Measurements from ENCODE around the gene ZNF346.
"Not testable (repeated sequence)": the region's sequence is repeated elsewhere in the genome, so short reads cannot be mapped to it uniquely, and the experiment has no call there.

Gene ZNF346, protein sequence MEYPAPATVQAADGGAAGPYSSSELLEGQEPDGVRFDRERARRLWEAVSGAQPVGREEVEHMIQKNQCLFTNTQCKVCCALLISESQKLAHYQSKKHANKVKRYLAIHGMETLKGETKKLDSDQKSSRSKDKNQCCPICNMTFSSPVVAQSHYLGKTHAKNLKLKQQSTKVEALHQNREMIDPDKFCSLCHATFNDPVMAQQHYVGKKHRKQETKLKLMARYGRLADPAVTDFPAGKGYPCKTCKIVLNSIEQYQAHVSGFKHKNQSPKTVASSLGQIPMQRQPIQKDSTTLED

DNA sequence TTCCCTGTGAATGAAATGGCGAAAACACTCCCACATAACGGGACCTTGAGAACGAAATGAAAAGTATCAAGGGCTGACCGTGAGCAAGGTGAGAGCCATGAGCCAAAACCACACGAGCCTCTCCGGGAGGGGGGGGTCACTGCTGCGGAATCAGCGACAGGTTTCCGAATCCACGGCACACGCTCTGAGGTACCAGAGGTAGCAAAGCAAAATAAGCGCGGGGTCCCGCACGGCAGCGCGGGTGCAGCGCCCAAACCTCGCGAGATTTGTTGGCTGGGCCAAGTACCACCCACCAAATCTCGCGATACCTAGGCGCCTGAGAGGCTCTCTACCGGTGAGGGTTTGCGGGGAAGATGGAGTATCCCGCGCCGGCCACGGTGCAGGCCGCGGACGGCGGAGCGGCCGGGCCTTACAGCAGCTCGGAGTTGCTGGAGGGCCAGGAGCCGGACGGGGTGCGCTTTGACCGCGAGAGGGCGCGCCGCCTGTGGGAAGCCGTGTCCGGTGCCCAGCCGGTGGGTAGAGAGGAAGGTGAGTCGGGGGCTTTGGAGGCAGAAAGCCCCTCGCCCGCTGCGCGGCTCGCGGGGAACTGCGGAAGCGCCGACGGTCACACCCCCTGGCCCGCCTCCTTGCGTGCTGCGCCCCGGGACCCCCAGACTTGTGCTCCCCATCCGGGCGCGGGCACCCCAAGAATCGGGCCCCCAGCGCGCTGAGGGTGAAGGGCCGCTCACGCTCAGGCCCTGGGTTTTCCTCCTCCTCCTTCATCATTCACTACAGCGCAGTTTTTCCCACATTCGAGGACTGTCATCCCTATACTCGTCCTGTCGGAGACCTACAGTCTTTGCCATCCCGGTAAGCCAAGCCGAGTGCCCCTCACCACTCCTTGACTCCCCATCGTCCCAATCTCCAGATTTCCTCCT is at the start of gene ZNF346:
TSS of gene ZNF346 (plus strand) at position 311 of the 917 bp plus-strand sequence. CDS start at position 354, 43 bp downstream.
- peak; percentile 97 for DNase-seq (ENCODE audit: low spot score)

DNA sequence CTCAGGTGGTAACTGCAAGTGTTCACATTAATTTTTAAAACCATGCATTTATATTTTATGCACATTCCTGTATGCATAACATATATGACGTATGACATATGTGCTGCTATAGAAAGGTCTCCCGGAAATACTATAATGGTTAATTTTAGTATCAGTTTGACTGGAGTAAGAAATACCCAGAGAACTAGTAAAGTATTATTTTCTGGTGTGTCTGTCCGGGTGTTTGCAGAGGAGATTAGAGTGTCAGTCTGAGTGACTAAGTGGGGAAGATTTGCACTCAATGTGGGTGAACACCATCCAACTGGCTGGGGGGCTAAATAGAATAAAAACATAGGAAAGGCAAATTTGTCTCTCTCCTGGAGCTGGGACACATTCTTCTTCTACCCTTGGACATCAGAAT is 42.8 kb upstream of the ZNF346 start:
- DNase-seq (ENCODE audit: low spot score): no peak

- DNase-seq (ENCODE audit: low spot score): no peak
Measured at GRCh38 chr5:176980818-176981217, 41.7 kb upstream of the ZNF346 start.

GRCh38 chr5:176983112-176983511 is 39.4 kb upstream of the ZNF346 start:
- DNase-seq (ENCODE audit: low spot score): not testable (repeated sequence)

- not testable (repeated sequence) for DNase-seq (ENCODE audit: low spot score)
Measured at GRCh38 chr5:176983593-176983992, 38.9 kb upstream of the ZNF346 start.

DNA sequence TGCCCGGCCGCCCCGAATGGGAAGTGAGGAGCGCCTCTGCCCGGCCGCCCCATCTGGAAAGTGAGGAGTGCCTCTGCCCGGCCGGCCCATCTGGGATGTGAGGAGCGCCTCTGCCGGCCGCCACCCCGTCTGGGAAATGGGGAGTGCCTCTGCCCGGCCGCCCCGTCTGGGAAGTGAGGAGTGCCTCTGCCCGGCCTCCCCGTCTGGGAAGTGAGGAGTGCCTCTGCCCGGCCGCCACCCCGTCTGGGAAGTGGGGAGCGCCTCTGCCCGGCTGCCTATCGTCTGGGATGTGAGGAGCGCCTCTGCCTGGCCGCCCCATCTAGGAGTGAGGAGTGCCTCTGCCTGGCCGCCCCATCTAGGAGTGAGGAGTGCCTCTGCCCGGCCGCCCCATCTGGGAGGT is 38.3 kb upstream of the ZNF346 start:
- DNase-seq (ENCODE audit: low spot score): not testable (repeated sequence)

DNA sequence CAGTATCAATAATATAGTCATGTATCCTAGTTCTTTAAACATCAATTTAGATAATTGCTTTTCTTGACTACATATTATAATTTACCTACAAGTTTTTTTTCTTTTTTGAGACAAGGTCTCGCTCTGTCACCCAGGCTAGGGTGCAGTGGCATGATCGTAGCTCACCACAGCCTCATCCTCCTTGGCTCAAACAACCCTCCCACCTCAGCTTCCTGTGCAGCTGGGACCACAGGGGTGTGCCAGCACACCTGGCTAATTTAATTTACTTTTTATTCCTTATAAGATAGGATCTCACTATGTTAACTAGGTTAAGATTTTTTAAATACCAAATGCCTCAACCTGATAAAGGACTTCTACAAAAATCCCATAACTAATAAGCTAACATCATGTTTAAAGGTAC is 37.0 kb upstream of the ZNF346 start:
- DNase-seq (ENCODE audit: low spot score): no peak

GRCh38 chr5:176986280-176986679 is 36.2 kb upstream of the ZNF346 start:
- no peak for DNase-seq (ENCODE audit: low spot score)

GRCh38 chr5:176987583-176987982 is 34.9 kb upstream of the ZNF346 start:
- DNase-seq (ENCODE audit: low spot score): no peak

DNA sequence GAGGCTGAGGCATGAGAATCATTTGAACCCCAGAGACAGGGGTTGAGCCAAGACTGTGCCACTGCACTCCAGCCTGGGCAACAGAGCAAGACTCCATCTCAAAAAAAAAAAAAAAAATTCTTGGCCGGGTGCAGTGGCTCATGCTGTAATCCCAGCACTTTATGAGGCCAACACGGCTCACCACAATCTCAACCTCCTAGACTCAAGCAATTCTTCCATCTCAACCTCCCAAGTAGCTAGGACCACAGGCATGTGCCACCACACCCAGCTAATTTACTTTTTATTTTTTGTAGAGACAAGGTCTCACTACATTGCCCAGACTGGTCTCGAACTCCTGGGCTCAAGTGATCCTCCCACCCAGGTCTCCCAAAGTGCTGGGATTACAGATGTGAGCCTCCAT is 29.4 kb upstream of the ZNF346 start:
- not testable (repeated sequence) for DNase-seq (ENCODE audit: low spot score)

DNA sequence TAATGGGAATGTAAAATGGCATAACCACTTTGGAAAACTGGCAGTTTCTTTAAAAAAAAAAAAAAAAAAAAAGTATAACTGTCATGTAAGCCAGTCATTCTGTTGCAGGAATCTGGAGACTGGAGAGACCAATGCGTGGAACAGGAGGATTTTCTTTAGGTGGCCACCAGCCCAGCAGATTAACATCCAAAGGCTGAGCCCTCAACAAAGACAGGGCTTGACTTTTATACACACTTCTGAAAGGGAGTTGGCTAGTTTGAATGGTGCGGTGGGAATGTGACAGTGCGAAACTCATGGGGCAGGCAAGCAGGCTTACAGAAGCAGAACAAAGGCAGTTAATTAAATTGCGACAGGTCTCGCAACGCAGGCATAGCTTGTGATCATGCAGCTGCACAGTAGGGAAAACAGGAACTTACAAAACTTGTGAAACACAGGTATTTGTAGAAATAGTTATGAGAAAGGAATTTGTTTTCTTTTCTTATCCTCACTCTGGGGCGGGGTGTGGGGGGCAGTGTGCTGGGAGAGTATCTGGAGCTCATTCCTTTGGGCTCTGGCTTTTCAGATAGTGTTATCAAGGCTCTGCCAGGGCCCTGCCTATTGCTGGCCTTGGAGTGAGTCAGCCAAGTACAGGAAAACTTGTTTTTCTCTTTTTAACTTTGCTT is 27.9 kb upstream of the ZNF346 start:
- no peak for DNase-seq (ENCODE audit: low spot score)

DNA sequence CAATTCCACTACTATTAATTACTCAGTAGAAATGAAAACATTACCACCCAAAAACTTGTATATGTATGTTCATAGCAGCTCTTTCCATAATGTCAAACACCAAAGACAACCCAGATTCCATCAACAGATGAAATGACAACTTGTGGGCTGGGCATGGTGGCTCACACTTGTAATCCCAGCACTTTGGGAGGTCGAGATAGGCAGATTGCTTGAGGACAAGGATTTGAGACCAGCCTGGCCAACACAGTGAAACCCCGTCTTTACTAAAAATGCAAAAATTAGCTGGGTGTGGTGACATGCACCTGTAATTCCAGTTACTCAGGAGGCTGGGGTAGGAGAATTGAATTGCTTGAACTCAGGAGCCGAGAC is 27.4 kb upstream of the ZNF346 start:
- DNase-seq (ENCODE audit: low spot score): no peak

DNA sequence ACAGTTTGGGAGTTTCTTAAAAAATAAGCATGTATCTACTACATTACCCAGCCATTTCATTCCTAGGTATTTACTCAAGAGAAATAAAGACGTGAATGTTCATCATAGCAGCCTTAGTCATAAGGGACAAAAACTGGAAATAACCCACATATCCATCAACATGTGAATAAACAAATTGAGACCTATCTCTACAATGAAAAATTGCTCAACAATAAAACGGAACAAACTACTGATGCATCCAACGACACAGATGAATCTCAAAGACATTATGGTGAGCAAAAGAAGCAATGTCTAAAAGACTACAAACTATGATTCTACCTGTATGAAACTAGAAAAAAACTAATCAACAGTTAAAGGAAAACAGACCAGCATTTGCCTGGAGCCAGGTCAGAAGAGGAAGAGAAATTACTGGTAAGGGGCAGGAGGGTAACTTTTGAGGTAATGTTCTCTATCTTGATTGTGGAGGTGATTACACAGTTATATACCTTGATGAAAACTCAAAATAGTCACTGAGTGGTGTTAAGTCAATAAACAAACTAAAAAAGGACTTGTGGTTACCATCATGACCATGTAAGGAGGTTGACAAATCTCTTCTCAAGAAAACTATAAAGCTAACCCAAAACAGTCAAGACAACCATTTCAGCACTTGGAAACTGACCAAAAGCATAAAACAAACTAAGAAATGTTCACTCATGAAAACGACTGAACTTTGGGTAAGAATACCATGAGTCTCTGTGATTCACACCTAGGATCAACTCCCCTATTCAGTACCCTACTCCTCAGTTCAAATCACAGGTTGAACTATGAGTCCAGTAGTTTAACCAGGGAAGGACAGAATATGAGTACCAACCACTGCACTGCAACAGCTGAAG is 26.4 kb upstream of the ZNF346 start:
- DNase-seq (ENCODE audit: low spot score): no peak

DNA sequence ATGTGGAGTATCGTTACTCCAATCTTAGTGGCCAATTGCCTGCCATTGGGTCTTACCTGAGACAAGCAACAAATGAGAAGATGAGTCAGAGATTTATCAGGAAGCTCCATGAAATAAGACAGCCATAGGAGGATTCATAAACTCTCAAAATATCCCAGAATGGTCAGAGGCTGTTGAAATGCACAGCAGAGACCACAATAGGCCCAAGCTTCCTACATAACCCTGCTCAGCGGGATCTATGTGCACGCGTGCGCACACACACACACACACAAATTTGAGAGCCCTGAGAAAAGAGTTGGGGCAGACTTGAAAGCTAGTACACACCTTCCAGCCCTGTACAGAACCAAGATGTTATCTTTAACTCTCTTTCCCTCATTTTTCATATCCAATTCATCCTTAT is 25.7 kb upstream of the ZNF346 start:
- DNase-seq (ENCODE audit: low spot score): no peak

DNA sequence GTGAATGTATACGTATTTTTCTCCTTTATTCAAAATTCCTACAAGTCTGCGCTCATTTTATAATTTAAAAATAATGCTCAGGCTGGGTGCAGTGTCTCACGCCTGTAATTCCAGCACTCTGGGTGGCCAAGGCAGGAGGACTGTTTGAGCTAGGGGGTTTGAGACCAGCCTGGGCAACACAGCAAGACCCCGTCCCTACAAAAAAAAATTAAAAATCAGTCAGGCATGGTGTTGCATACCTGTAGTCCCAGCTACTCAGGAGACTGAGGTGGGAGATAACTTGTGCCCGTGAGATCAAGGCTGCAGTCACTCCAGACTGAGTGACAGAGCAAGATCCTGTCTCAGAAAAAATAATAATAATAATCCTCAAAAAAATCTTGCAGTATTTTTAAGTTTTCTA is 23.7 kb upstream of the ZNF346 start:
- no peak for DNase-seq (ENCODE audit: low spot score)

- DNase-seq (ENCODE audit: low spot score): not testable (repeated sequence)
Measured at GRCh38 chr5:176999526-176999925, 23.0 kb upstream of the ZNF346 start.

DNA sequence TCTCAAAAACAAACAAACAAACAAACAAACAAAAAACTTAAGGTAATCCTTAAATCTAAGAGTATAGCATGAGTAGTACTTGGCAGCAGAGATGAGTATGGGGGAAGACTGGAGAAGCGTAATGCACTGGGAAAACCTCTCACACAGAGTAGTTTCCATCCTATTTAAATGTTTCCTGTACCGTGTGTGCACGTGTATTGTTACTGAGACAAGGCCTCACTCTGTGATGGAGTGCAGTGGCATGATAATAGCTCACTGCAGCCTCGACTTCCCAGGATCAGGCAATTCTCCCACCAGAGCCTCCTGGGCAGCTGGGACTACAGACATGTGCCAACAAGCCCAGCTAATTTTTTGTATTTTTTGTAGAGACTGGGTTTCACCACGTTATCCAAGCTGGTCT is 18.8 kb upstream of the ZNF346 start:
- DNase-seq (ENCODE audit: low spot score): no peak

DNA sequence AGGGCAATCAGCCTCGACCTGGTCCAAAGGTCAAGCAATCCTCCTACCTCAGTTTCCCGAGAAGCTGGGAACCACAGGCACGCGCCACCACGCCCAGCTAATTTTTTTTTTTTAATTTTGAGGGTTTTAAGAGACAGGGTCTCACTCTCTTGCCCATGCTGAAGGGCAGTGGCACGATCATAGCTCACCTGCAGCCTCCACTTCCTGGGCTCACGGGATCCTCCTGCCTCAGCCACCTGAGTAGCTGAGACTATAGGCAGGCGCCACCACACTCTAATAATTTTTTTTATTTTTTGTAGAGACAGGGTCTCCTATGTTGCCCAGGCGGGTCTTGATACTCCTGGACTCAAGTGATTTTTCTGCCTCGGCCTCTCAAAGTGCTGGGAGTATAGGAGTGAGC is 17.5 kb upstream of the ZNF346 start:
- DNase-seq (ENCODE audit: low spot score): no peak

GRCh38 chr5:177005619-177006264 is 16.8 kb upstream of the ZNF346 start:
- DNase-seq (ENCODE audit: low spot score): peak; percentile 77

GRCh38 chr5:177006265-177006972 is 16.1 kb upstream of the ZNF346 start, which contains the start of gene UIMC1:
Gene UIMC1 (minus strand): TSS chr5:177006779. CDS start chr5:176982615, 24,164 bp downstream.
- DNase-seq (ENCODE audit: low spot score): peak; percentile 96
